ENCODE data around the gene MARCHF10. TPM values are rescaled to one million over a fixed set of nuclear protein-coding genes. Genes with fewer than 3 reads are reported as not detected.

MARCHF10 gene
- total and polyA plus RNA-seq, 2 experiments from 2014 or later: not detected

- DNase-seq (ENCODE audit: low spot score): no peak
- Histone ChIP-seq H3K4me1 (ENCODE audit: insufficient read depth) (peaks cover 11% of the 10 kb centered on the region), H3K9me2 (replicated peaks; ENCODE audit: insufficient read depth) (no peaks in the 10 kb centered on the region), H3K9me3 (ENCODE audit: low read depth) (no peaks in the 10 kb centered on the region), H2AFZ (no peak overlapping the region), H3K27ac (peak overlapping the region; percentile 39), H3K4me3 (no peak overlapping the region), H4K20me1 (ENCODE audit: insufficient read depth, poor library complexity, severe bottlenecking) (no peaks in the 10 kb centered on the region), H3K27me3 (no peaks in the 10 kb centered on the region), H3K79me2 (no peaks in the 10 kb centered on the region), H3K4me2 (no peak overlapping the region), H3K36me3 (replicated peaks; ENCODE audit: insufficient read depth, low read depth) (no peaks in the 10 kb centered on the region)
- 82% methylated on average over 3 of the region's 3 CpGs for WGBS (ENCODE audit: low lambda C conversion rate, missing lambda C conversion rate)
- no peak for TF ChIP-seq CTCF (IDR thresholded peaks at IDR 0.05; ENCODE audit: poor library complexity)
- no peak for TF ChIP-seq EZH2 (IDR thresholded peaks at IDR 0.05; ENCODE audit: borderline replicate concordance)
- TF ChIP-seq EZH2phosphoT487 (IDR thresholded peaks at IDR 0.05; ENCODE audit: low read depth, severe bottlenecking, unreplicated experiment): no peak
Measured at GRCh38 chr17:62781356-62781755, 26.8 kb downstream of the MARCHF10 start.

GRCh38 chr17:62780951-62781350 is 27.2 kb downstream of the MARCHF10 start:
- H3K27ac ChIP-seq: no peak overlapping the region
- H2AFZ ChIP-seq: no peak overlapping the region
- no peaks in the 10 kb centered on the region for H3K9me2 ChIP-seq (replicated peaks; ENCODE audit: insufficient read depth)
- H3K79me2 ChIP-seq: no peaks in the 10 kb centered on the region
- H3K27me3 ChIP-seq: no peaks in the 10 kb centered on the region
- DNase-seq (ENCODE audit: low spot score): no peak
- H4K20me1 ChIP-seq (ENCODE audit: insufficient read depth, poor library complexity, severe bottlenecking): no peaks in the 10 kb centered on the region
- H3K36me3 ChIP-seq (replicated peaks; ENCODE audit: insufficient read depth, low read depth): no peaks in the 10 kb centered on the region
- 90% methylated on average over 6 of the region's 6 CpGs for WGBS (ENCODE audit: low lambda C conversion rate, missing lambda C conversion rate)
- no peak for TF ChIP-seq CTCF (IDR thresholded peaks at IDR 0.05; ENCODE audit: poor library complexity)
- TF ChIP-seq EZH2phosphoT487 (IDR thresholded peaks at IDR 0.05; ENCODE audit: low read depth, severe bottlenecking, unreplicated experiment): no peak
- no peak for TF ChIP-seq EZH2 (IDR thresholded peaks at IDR 0.05; ENCODE audit: borderline replicate concordance)
- peaks cover 11% of the 10 kb centered on the region for H3K4me1 ChIP-seq (ENCODE audit: insufficient read depth)
- H3K9me3 ChIP-seq (ENCODE audit: low read depth): no peaks in the 10 kb centered on the region
- H3K4me3 ChIP-seq: no peak overlapping the region
- H3K4me2 ChIP-seq: no peak overlapping the region

GRCh38 chr17:62780269-62780668 is 27.8 kb downstream of the MARCHF10 start:
- Histone ChIP-seq H4K20me1 (ENCODE audit: insufficient read depth, poor library complexity, severe bottlenecking) (no peaks in the 10 kb centered on the region), H3K4me3 (no peak overlapping the region), H3K36me3 (replicated peaks; ENCODE audit: insufficient read depth, low read depth) (no peaks in the 10 kb centered on the region), H3K27ac (no peak overlapping the region), H3K27me3 (no peaks in the 10 kb centered on the region), H3K9me3 (ENCODE audit: low read depth) (no peaks in the 10 kb centered on the region), H3K79me2 (no peaks in the 10 kb centered on the region), H3K4me1 (ENCODE audit: insufficient read depth) (peaks cover 11% of the 10 kb centered on the region), H3K9me2 (replicated peaks; ENCODE audit: insufficient read depth) (no peaks in the 10 kb centered on the region), H2AFZ (no peak overlapping the region), H3K4me2 (no peak overlapping the region)
- 92% methylated on average over 7 of the region's 7 CpGs for WGBS (ENCODE audit: low lambda C conversion rate, missing lambda C conversion rate)
- no peak for DNase-seq (ENCODE audit: low spot score)
- TF ChIP-seq EZH2phosphoT487 (IDR thresholded peaks at IDR 0.05; ENCODE audit: low read depth, severe bottlenecking, unreplicated experiment): no peak
- no peak for TF ChIP-seq CTCF (IDR thresholded peaks at IDR 0.05; ENCODE audit: poor library complexity)
- no peak for TF ChIP-seq EZH2 (IDR thresholded peaks at IDR 0.05; ENCODE audit: borderline replicate concordance)

All from hepatocyte (in vitro differentiated cells).